OCI-LY7 (cell line): ENCODE data around the gene HBG2.

Experiments
- EZH2phosphoT487 ChIP-seq: fragments of 200-600 bp; sonication (generic); IDR thresholded peaks from 2 replicates; pipeline ENCODE4 v1.6.1; 2018; ENCODE audit warnings: low read depth, borderline replicate concordance, mild to moderate bottlenecking, mixed run types, antibody characterized with exemption, low read length, moderate library complexity, mixed read lengths
- TF ChIP-seq, protein P1 (sequence below): fragments of 200-600 bp; sonication (generic); conservative IDR thresholded peaks from 2 replicates; pipeline ENCODE4 v1.5.1; 2014; ENCODE audit warnings: mild to moderate bottlenecking, antibody characterized with exemption, low read length, moderate library complexity, mixed read lengths

GRCh38 chr11:5227681-5228080 is 26.9 kb downstream of the HBG2 start:
- TF ChIP-seq, protein P1, sequence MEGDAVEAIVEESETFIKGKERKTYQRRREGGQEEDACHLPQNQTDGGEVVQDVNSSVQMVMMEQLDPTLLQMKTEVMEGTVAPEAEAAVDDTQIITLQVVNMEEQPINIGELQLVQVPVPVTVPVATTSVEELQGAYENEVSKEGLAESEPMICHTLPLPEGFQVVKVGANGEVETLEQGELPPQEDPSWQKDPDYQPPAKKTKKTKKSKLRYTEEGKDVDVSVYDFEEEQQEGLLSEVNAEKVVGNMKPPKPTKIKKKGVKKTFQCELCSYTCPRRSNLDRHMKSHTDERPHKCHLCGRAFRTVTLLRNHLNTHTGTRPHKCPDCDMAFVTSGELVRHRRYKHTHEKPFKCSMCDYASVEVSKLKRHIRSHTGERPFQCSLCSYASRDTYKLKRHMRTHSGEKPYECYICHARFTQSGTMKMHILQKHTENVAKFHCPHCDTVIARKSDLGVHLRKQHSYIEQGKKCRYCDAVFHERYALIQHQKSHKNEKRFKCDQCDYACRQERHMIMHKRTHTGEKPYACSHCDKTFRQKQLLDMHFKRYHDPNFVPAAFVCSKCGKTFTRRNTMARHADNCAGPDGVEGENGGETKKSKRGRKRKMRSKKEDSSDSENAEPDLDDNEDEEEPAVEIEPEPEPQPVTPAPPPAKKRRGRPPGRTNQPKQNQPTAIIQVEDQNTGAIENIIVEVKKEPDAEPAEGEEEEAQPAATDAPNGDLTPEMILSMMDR, result no peak
- TF ChIP-seq EZH2phosphoT487, result no peak
